IgD-negative memory B cell (primary cell): ENCODE measurements around the gene MAK. TPM values are rescaled to one million over a fixed set of nuclear protein-coding genes. Genes with fewer than 3 reads are reported as not detected.
A peak's percentile ranks its signal among the peaks of the same experiment; 100 is the strongest.
"Not testable (repeated sequence)": the region's sequence is repeated elsewhere in the genome, so short reads cannot be mapped to it uniquely, and the experiment has no call there.

Experiments
- H3K27ac Mint-ChIP-seq, 3 donors: one replicate each; pipeline ENCODE4 v1.8.0; 2020 to 2022; ENCODE audit warnings: mild to moderate bottlenecking in 3 of 3, mixed read lengths in 3 of 3, moderate library complexity in 1 of 3
- H3K27me3 Mint-ChIP-seq: one replicate; pipeline ENCODE4 v1.8.0; 2021; ENCODE audit warnings: mixed read lengths
- H3K36me3 Mint-ChIP-seq: one replicate; pipeline ENCODE4 v1.8.0; 2020; ENCODE audit warnings: mild to moderate bottlenecking, mixed read lengths
- H3K4me1 Mint-ChIP-seq, 3 donors: one replicate each; pipeline ENCODE4 v1.8.0; 2020 to 2022; ENCODE audit warnings: mixed read lengths in 3 of 3, mild to moderate bottlenecking in 1 of 3
- H3K4me3 Mint-ChIP-seq, 4 donors: one replicate each; pipeline ENCODE4 v1.8.0; 2020 to 2022; ENCODE audit warnings: mild to moderate bottlenecking in 4 of 4, mixed read lengths in 4 of 4, moderate library complexity in 3 of 4
- H3K9me3 Mint-ChIP-seq, 3 donors: one replicate each; pipeline ENCODE4 v1.8.0; 2020 to 2021; ENCODE audit warnings: mixed read lengths in 3 of 3, mild to moderate bottlenecking in 1 of 3
- polyA plus RNA-seq: library from polyadenylated mRNA; unstranded; fragments of 300-500 nt; fragmentation: Illumina TruSeq; gene quantifications from one replicate; pipeline ENCODE4 v1.2.3, GENCODE V29; 2021

MAK gene
- polyA plus RNA-seq, 1 donor from 2014 or later: 0.18 TPM

DNA sequence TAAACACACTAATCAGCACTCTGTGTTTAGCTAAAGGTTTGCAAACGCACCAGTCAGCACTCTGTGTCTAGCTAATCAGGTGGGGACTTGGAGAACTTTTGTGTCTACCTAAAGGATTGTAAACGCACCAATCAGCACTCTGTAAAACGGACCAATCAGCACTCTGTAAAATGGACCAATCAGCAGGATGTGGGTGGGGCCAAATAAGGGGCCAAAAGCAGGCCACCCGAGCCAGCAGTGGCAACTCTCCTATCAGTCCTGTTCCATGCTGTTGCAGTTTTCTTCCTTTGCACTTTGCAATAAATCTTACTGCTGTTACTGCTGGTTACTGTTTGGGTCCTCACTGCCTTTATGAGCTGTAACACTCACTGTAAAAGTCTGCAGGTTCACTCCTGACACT lies 96.7 kb downstream of the MAK start:
- not testable (repeated sequence) for H3K4me1 Mint-ChIP-seq, H3K9me3 Mint-ChIP-seq, H3K36me3 Mint-ChIP-seq, H3K27me3 Mint-ChIP-seq, H3K4me3 Mint-ChIP-seq, H3K27ac Mint-ChIP-seq

DNA sequence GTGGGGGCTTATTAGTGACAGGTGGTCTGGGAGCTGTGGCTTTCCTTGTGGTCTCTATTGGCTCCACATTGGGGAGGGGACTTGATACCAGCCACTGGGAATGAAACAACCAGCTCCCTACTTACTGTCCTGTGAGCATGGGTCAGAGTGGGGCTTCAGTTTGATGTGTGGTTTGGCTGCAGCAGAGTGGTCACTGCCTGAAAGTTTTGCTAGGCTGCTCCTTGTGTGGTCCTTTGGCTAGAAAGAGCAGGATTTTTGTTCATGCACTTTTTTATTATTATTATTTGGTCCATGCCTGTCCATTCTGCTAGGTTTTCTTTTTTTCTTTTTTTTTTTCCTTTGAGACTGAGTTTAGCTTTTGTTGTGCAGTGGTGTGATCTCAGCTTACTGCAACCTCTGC lies 98.3 kb downstream of the MAK start:
- H3K9me3 Mint-ChIP-seq: no peaks in the 10 kb centered on the region
- H3K27me3 Mint-ChIP-seq: no peaks in the 10 kb centered on the region
- no peak overlapping the region for H3K27ac Mint-ChIP-seq
- H3K4me1 Mint-ChIP-seq: no peaks in the 10 kb centered on the region
- no peak overlapping the region for H3K4me3 Mint-ChIP-seq
- H3K36me3 Mint-ChIP-seq: no peaks in the 10 kb centered on the region

DNA sequence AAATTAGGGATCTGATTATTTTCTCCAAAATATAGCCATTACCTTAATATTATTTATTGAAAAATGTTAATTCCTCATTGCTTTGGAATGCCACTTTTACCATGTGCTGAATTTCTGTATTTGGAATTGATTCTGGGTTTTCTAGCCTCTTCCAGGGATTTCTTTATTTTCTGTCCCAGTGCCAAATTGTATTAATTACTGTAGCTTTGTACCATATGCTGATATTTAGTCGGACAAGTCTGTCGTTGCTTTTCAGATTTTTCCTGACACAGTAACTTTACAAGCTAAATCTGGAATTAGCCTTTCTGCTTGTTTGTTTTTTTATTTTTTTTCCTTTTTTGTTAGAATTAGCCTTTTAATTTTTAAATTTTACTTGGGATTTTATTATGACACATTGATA lies 101.6 kb downstream of the MAK start:
- H3K4me3 Mint-ChIP-seq: no peak overlapping the region
- H3K4me1 Mint-ChIP-seq: no peaks in the 10 kb centered on the region
- H3K9me3 Mint-ChIP-seq: no peaks in the 10 kb centered on the region
- H3K27me3 Mint-ChIP-seq: no peaks in the 10 kb centered on the region
- H3K27ac Mint-ChIP-seq: no peak overlapping the region
- H3K36me3 Mint-ChIP-seq: peaks cover 5% of the 10 kb centered on the region

DNA sequence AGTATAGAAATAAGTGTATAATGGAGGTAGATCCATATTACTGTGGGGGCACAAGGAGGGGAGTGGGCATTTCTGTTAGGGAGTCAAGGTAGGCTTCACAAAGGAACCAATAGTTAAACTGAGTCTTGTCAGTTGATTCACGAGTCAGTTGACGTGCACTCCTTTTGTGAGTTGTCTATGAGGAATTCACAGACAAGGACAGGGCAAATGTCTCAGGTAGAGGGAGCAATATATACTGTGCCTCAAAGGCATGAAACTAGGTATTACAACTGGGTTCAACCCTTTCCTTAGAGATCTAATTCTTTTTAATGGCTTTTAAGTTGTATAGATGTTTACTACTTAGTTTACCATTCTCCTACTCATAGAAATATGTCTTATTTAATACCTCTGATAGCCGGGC lies 104.5 kb downstream of the MAK start:
- H3K9me3 Mint-ChIP-seq: no peaks in the 10 kb centered on the region

DNA sequence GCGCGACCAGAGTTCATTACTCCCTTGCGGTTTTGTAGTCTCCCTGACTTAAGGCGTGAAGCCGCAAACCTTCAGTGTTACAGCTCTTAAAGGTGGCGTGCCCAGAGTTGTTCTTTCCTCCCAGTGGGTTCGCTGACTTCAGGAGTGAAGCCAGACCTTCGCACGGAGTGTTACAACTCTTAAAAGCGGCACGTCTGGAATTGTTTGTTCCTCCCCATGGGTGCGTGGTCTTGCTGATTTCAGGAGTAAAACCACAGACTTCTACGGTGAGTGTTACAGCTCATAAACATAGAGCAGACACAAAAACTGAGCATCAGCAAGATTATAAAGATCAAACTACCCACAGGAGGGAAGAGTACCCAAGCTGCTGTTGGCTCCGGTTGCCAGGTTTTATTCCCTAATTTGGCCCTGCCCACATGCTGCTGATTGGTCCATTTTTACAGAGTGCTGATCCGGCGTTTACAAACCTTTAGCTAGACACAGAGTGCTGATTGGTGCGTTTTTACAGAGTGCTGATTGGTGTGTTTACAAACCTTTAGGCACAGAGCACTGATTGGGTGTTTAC lies 105.1 kb downstream of the MAK start:
- H3K4me3 Mint-ChIP-seq: no peak overlapping the region
- no peaks in the 10 kb centered on the region for H3K9me3 Mint-ChIP-seq
- peaks cover 9% of the 10 kb centered on the region for H3K36me3 Mint-ChIP-seq
- peaks cover 0 to under 1% (median under 1%) of the 10 kb centered on the region in 3 donors for H3K4me1 Mint-ChIP-seq
- no peaks in the 10 kb centered on the region for H3K27me3 Mint-ChIP-seq
- H3K27ac Mint-ChIP-seq: no peak overlapping the region

More for the DNA sequence above, 104.5 kb downstream of the MAK start:
- Mint-ChIP-seq H3K27me3 (no peaks in the 10 kb centered on the region), H3K4me3 (no peak overlapping the region), H3K27ac (no peak overlapping the region), H3K36me3 (peaks cover 9% of the 10 kb centered on the region), H3K4me1 (no peaks in the 10 kb centered on the region)

DNA sequence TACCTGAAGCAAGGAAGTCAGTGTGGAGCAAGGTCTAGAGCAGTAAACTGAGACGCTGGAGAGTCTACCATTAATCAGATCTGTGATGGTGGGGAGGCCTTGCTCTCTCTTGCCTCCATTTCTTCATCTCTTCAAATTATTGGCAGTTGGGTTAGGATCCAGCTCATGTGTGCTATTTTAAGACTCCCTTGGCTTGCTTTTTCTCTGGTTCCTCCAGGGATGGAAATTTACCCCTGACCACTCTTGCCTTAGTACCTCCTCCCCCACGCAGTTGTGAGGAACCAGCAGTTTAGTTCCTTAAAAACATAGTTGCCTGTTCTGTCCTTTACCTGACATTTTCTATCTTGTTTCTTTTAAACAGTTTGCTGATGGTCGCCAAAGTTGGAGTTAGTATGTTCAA lies 108.1 kb downstream of the MAK start:
- H3K27ac Mint-ChIP-seq: no peak overlapping the region
- H3K27me3 Mint-ChIP-seq: no peaks in the 10 kb centered on the region
- H3K9me3 Mint-ChIP-seq: no peaks in the 10 kb centered on the region
- peaks cover 9% of the 10 kb centered on the region for H3K36me3 Mint-ChIP-seq
- peaks cover 0 to 11% (median 5%) of the 10 kb centered on the region in 3 donors for H3K4me1 Mint-ChIP-seq
- no peak overlapping the region for H3K4me3 Mint-ChIP-seq

DNA sequence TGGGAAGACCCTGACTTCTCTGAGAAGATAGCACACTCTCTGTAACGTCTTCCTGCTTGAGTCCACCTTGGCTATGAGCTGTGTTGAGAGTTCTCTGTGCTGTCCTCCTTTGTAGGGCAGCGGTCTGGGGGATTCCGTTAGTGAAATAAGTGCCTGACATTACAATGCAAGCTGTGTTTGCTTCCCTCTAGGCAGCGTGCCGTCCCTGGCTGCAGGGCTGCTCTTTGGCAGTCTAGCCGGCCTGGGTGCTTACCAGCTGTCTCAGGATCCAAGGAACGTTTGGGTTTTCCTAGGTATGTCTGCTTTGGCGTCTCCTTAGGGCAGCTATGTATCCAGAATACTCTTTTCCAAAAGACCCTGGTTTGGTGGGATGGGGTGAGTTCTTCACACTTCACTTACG lies 112.6 kb downstream of the MAK start:
- H3K4me3 Mint-ChIP-seq: peak overlapping the region in 2 of 4 donors; percentile 5 to 77
- H3K36me3 Mint-ChIP-seq: peaks cover 2% of the 10 kb centered on the region
- peaks cover 17 to 31% (median 21%) of the 10 kb centered on the region in 3 donors for H3K4me1 Mint-ChIP-seq
- no peaks in the 10 kb centered on the region for H3K9me3 Mint-ChIP-seq
- H3K27ac Mint-ChIP-seq: no peak overlapping the region
- H3K27me3 Mint-ChIP-seq: no peaks in the 10 kb centered on the region

DNA sequence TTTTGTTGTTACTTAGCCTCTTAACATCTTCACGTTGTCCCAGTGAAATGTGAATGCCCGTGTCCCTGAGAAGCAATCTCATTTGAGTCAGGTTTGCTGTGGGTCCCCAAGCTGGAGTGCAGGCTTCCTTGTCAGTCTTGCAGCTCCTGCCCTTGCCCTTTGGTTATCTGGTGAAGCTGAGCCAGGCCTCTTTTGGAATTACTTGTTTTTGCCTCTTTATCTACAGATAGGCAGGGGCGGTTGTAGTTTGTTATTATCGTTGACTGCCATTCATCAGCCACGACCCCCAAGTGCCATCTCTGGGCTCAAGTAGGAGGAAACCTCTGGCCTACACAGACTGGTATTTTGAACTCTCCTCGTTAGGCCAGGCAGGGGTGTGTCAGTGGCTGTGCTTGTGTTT lies 113.3 kb downstream of the MAK start:
- no peak overlapping the region for H3K27ac Mint-ChIP-seq
- H3K4me3 Mint-ChIP-seq: peak overlapping the region in 2 of 4 donors; percentile 63 to 77
- no peaks in the 10 kb centered on the region for H3K9me3 Mint-ChIP-seq
- H3K4me1 Mint-ChIP-seq: peaks cover 17 to 31% (median 21%) of the 10 kb centered on the region in 3 donors
- H3K36me3 Mint-ChIP-seq: peaks cover under 1% of the 10 kb centered on the region
- H3K27me3 Mint-ChIP-seq: no peaks in the 10 kb centered on the region

DNA sequence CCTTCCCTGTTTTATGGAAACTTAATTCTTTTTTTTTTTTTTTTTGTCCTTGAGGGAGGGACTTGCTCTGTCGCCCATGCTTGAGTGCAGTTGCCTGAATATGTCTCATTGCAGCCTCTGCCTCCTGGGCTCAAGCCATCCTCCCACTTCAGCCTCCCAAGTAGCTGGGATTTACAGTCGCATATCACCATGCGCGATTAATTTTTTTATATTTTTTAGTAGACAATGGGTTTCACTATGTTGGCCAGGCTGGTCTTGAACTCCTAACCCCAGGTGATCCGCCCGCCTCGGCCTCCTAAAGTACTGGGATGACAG lies 114.8 kb downstream of the MAK start:
- Mint-ChIP-seq H3K9me3 (peaks cover 0 to 2% (median 0%) of the 10 kb centered on the region in 3 donors), H3K27me3 (no peaks in the 10 kb centered on the region), H3K4me1 (peaks cover 17 to 32% (median 21%) of the 10 kb centered on the region in 3 donors), H3K27ac (peak overlapping the region in 2 of 3 donors; percentile 75 to 86), H3K36me3 (no peaks in the 10 kb centered on the region), H3K4me3 (peak overlapping the region; percentile 93 to 99 (median 96))

DNA sequence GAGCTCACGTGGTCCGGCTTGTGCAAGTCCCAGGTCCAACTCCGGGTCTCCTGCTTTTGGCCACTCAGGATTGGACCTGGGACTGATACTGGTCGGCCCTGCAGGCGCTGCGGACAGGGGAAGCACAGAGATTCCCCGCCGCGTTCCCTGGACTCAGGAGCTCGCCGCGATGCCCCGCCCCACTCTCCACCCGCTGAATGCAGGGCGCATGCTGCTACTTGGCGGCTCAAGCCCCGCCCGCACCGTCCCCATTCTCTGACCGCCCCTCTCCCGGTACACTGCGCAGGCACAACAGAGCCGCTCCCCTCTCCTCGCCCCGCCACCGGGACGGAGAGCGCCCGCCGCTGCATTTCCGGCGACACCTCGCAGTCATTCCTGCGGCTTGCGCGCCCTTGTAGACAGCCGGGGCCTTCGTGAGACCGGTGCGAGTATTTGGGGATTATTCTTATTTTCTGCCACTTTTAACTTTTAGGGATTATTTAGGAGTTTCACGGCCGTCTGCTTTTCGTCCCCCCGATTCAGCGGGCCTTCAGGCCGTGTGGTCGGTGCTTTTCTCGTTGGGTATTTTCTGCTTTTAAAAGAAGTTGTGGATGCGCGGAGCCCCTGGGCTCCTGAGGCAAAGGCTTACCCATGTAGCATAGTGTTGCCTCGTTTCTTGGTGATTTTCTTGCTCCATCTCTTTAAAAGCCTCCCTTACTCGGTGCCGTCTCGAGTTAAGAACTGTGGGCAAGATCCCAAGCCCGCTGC lies 115.3 kb downstream of the MAK start, which contains the start of gene TMEM14C:
TMEM14C (plus strand) TSS at position 251 of the 747 bp plus-strand sequence. CDS start 1,544 bp downstream, outside the sequence.
- Mint-ChIP-seq H3K27me3 (no peaks in the 10 kb centered on the region), H3K9me3 (peaks cover 0 to 3% (median 0%) of the 10 kb centered on the region in 3 donors), H3K27ac (peak within 1 kb of the TSS; percentile 75 to 91 (median 86)), H3K36me3 (no peaks in the 10 kb centered on the region), H3K4me3 (peak within 1 kb of the TSS; percentile 93 to 99 (median 96)), H3K4me1 (peaks cover 17 to 29% (median 19%) of the 10 kb centered on the region in 3 donors)

DNA sequence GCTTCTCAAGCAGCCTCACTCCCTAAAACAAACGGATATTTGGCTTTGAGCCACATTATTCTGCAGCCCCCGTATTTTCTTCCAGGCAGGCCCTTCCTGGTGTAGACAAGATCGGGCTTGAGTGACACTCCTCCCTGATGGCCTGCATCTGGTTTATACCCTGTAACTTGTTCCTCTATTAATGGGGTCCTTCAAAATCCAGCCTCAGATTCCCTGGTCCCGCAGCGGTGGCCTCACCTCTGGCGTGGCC lies 115.8 kb downstream of the MAK start:
- Mint-ChIP-seq H3K27ac (peak overlapping the region; percentile 75 to 91 (median 86)), H3K9me3 (peaks cover 0 to 3% (median 0%) of the 10 kb centered on the region in 3 donors), H3K4me1 (peaks cover 17 to 25% (median 17%) of the 10 kb centered on the region in 3 donors), H3K27me3 (no peaks in the 10 kb centered on the region), H3K4me3 (peak overlapping the region; percentile 93 to 99 (median 96)), H3K36me3 (no peaks in the 10 kb centered on the region)

DNA sequence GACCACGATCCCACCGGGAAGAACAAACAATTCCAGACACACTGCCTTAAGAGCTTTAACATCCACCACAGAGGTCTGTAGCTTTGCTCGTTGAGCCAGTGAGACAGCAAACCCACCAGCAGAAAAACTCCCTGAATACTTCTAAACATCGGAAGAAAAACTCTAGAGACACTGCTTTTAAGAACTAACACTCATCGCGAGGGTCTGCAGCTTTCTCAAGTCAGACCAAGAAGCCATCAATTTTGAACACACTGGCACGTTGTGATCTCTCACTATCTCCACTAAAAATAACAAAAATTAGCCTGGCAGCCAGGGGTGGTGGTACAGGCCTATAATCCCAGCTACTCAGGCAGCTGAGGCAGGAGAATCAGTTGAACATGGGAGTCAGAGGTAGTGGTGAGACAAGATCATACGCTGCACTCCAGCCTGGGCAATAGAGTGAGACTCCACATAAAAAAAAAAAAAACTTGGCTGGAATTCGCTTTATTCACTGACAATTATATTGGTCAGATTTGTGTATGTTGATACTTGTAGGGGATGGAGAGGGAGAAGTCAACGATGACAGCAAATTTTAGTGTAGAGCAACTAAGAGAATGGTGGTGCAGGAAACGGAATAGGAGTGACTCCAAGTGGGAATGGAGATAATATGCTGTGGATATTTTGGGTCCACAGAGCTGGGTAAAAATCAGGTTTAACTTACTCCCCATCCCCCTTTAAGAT lies 116.3 kb downstream of the MAK start:
- H3K27ac Mint-ChIP-seq: peak overlapping the region; percentile 64 to 91 (median 86)
- peaks cover 0 to 3% (median 0%) of the 10 kb centered on the region in 3 donors for H3K9me3 Mint-ChIP-seq
- peaks cover 17 to 23% (median 17%) of the 10 kb centered on the region in 3 donors for H3K4me1 Mint-ChIP-seq
- H3K27me3 Mint-ChIP-seq: no peaks in the 10 kb centered on the region
- peak overlapping the region; percentile 93 to 99 (median 96) for H3K4me3 Mint-ChIP-seq
- no peaks in the 10 kb centered on the region for H3K36me3 Mint-ChIP-seq

DNA sequence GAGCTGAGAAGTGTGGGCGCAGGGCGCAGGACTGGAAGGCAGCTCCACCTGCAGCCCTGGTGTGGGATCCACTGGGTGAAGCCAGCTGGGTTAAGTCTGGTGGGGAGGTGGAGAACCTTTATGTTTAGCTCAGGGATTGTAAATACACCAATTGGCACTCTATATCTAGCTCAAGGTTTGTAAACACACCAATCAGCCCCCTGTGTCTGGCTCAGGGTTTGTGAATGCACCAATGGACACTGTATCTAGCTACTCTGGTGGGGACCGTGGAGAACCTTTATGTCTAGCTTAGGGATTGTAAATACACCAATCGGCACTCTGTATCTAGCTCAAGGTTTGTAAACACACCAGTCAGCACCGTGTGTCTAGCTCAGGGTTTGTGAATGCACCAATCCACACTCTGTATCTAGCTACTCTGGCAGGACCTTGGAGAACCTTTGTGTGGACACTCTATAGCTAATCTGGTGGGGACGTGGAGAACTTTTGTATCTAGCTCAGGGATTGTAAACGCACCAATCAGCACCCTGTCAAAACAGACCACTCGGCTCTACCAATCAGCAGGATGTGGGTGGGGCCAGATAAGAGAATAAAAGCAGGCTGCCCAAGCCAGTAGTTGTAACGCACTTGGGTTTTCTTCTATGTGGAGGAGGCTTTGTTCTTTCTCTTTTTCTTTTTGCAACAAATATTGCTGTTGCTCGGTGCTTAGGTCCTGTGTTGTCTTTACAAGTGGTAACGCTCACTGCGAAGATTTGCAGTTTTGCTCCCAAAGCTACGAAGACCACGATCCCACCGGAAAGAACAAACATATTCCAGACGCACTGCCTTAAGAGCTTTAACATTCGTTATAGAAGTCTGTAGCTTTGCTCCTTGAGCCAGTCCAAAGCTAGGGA lies 117.1 kb downstream of the MAK start:
- not testable (repeated sequence) for H3K36me3 Mint-ChIP-seq
- peaks cover 17 to 21% (median 17%) of the 10 kb centered on the region in 3 donors for H3K4me1 Mint-ChIP-seq
- peak overlapping the region; percentile 27 to 65 (median 64) for H3K27ac Mint-ChIP-seq

DNA sequence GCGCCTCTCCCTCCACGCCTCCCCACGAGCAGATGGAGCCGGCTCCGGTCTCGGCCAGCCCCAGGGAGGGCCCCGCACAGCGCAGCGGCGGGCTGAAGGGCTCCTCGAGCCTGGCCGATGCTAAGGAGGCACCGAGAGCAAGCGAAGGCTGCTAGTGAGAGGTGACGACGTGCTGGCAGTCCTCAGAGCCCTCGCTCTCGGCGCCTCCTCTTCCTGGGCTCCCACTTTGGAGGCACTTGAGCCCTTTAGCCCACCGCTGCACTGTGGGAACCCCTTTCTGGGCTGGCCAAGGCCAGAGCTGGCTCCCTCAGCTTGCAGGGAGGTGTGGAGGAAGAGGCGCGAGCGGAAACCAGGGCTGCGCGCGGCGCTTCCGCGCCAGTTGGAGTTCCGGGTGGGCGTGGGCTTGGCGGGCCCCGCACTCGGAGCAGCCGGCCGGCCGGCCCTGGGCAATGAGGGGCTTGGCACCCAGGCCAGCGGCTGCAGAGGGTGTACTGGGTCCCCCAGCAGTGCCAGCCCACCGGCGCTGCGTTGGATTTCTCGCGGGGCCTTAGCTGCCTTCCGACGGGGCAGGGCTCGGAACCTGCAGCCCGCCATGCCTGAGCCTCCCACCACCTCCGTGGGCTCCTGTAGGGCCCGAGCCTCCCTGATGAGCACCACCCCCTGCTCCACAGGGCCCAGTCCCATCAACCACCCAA lies 117.9 kb downstream of the MAK start:
- Mint-ChIP-seq H3K36me3 (no peaks in the 10 kb centered on the region), H3K4me3 (peak overlapping the region; percentile 88 to 95 (median 90)), H3K27ac (peak overlapping the region in 2 of 3 donors; percentile 64 to 65), H3K27me3 (no peaks in the 10 kb centered on the region), H3K9me3 (peaks cover 0 to 3% (median 0%) of the 10 kb centered on the region in 3 donors), H3K4me1 (peaks cover 17 to 21% (median 17%) of the 10 kb centered on the region in 3 donors)

More for the DNA sequence above, 117.1 kb downstream of the MAK start:
- not testable (repeated sequence) for H3K9me3 Mint-ChIP-seq, H3K27me3 Mint-ChIP-seq
- H3K4me3 Mint-ChIP-seq: peak overlapping the region; percentile 93 to 99 (median 96)
